Activated T-helper 1 cell treated with anti-CD3 and anti-CD28 coated beads, Interleukin-12 subunit alpha, Interleukin-12 subunit beta, Interleukin-2, Interleukin-4 antibody, amounts not matched to agents 30 ng/mL and 10 ng/mL and 1 ng/mL, durations not matched to agents 14 hours and 24 hours and 36 hours (primary cell): ENCODE results near the gene NCS1. TPM values are rescaled to one million over a fixed set of nuclear protein-coding genes. Genes with fewer than 3 reads are reported as not detected.

ENCODE experiments used
- DNase-seq: peaks from one replicate; pipeline ENCODE4 v3.0.0; 2021; ENCODE audit warnings: low spot score
- H3K27ac Mint-ChIP-seq: one replicate; pipeline ENCODE4 v1.8.0; 2021; ENCODE audit warnings: mild to moderate bottlenecking, mixed read lengths
- H3K27me3 Mint-ChIP-seq: one replicate; pipeline ENCODE4 v1.8.0; 2022; ENCODE audit warnings: mild to moderate bottlenecking, moderate library complexity, mixed read lengths; ENCODE audit not compliant: insufficient read depth
- H3K36me3 Mint-ChIP-seq: one replicate; pipeline ENCODE4 v1.8.0; 2021; ENCODE audit warnings: low read depth, mixed read lengths
- H3K4me1 Mint-ChIP-seq: one replicate; pipeline ENCODE4 v1.8.0; 2021; ENCODE audit warnings: low read depth, mixed read lengths
- H3K4me3 Mint-ChIP-seq: one replicate; pipeline ENCODE4 v1.8.0; 2021; ENCODE audit warnings: mild to moderate bottlenecking, moderate library complexity, mixed read lengths
- H3K9me3 Mint-ChIP-seq: one replicate; pipeline ENCODE4 v1.8.0; 2021; ENCODE audit warnings: mixed read lengths
- intact Hi-C: fragments of 100-400 bp; cut with micrococcal nuclease; formaldehyde crosslinking; loops from one replicate; pipeline ENCODE4 v1.15.1; 2024
- total RNA-seq: library from RNA; stranded (reverse); gene quantifications from 2 replicates; pipeline ENCODE4 v1.2.3, GENCODE V29; 2022

NCS1 gene
- total RNA-seq = 3.9 and 4.2 TPM in 2 replicates

- peak; percentile 6 for DNase-seq
- Mint-ChIP-seq H3K27me3 (peaks cover 31% of the 10 kb centered on the region), H3K4me1 (no peaks in the 10 kb centered on the region), H3K27ac (peak within 1 kb of the TSS; percentile 44), H3K36me3 (no peaks in the 10 kb centered on the region), H3K9me3 (no peaks in the 10 kb centered on the region), H3K4me3 (peak within 1 kb of the TSS; percentile 73)
- intact Hi-C loops = loop anchor here (2.0 kb wide), 1 partner anchor 44 kb away; no protein-coding TSS in a partner anchor
Observed at GRCh38 chr9:130172161-130172857, at the start of gene NCS1. Gene NCS1 (plus strand): TSS chr9:130172404. CDS start chr9:130172664, 260 bp downstream.

GRCh38 chr9:130122456-130122855 is 49.7 kb upstream of the NCS1 start:
- Mint-ChIP-seq H3K4me1 (peaks cover 10% of the 10 kb centered on the region), H3K27me3 (no peaks in the 10 kb centered on the region), H3K27ac (no peak overlapping the region), H3K9me3 (no peaks in the 10 kb centered on the region), H3K4me3 (no peak overlapping the region), H3K36me3 (peaks cover 18% of the 10 kb centered on the region)
- DNase-seq = no peak
- intact Hi-C loops = no loop called here

- no peak overlapping the region for H3K27ac Mint-ChIP-seq
- H3K4me1 Mint-ChIP-seq = peaks cover 28% of the 10 kb centered on the region
- H3K36me3 Mint-ChIP-seq = peaks cover 23% of the 10 kb centered on the region
- H3K9me3 Mint-ChIP-seq = no peaks in the 10 kb centered on the region
- H3K27me3 Mint-ChIP-seq = no peaks in the 10 kb centered on the region
- DNase-seq = no peak
- intact Hi-C loops = no loop called here
- no peak overlapping the region for H3K4me3 Mint-ChIP-seq
Observed at GRCh38 chr9:130124085-130124860, 47.9 kb upstream of the NCS1 start.

- Mint-ChIP-seq H3K4me3 (no peak overlapping the region), H3K27ac (peak overlapping the region; percentile 55), H3K4me1 (peaks cover 46% of the 10 kb centered on the region), H3K27me3 (no peaks in the 10 kb centered on the region), H3K36me3 (peaks cover 29% of the 10 kb centered on the region), H3K9me3 (no peaks in the 10 kb centered on the region)
- DNase-seq = no peak
- intact Hi-C loops = loop anchor here (5.0 kb wide), 1 partner anchor 100 kb away; no protein-coding TSS in a partner anchor
Observed at GRCh38 chr9:130126721-130127433, 45.3 kb upstream of the NCS1 start.

- peaks cover 35% of the 10 kb centered on the region for H3K36me3 Mint-ChIP-seq
- no peaks in the 10 kb centered on the region for H3K9me3 Mint-ChIP-seq
- peak overlapping the region; percentile 95 for H3K27ac Mint-ChIP-seq
- peak overlapping the region; percentile 80 for H3K4me3 Mint-ChIP-seq
- intact Hi-C loops = loop anchor here (1.0 to 5.0 kb wide), 5 partner anchors 21 to 241 kb away; partner anchors contain the start of gene NCS1
- no peaks in the 10 kb centered on the region for H3K27me3 Mint-ChIP-seq
- peaks cover 46% of the 10 kb centered on the region for H3K4me1 Mint-ChIP-seq
- peak; percentile 65 for DNase-seq
Observed at GRCh38 chr9:130128251-130128650, 44.0 kb upstream of the NCS1 start.

- intact Hi-C loops = loop anchor here (1.0 to 5.0 kb wide), 6 partner anchors 9 to 242 kb away; partner anchors contain the start of gene NCS1
- H3K4me3 Mint-ChIP-seq = peak overlapping the region; percentile 80
- H3K36me3 Mint-ChIP-seq = peaks cover 40% of the 10 kb centered on the region
- no peaks in the 10 kb centered on the region for H3K27me3 Mint-ChIP-seq
- no peaks in the 10 kb centered on the region for H3K9me3 Mint-ChIP-seq
- peak overlapping the region; percentile 95 for H3K27ac Mint-ChIP-seq
- H3K4me1 Mint-ChIP-seq = peaks cover 46% of the 10 kb centered on the region
- DNase-seq = peak; percentile 29
Observed at GRCh38 chr9:130128733-130129431, 43.3 kb upstream of the NCS1 start.

GRCh38 chr9:130129432-130130061 is 42.7 kb upstream of the NCS1 start:
- H3K4me1 Mint-ChIP-seq = peaks cover 46% of the 10 kb centered on the region
- H3K27me3 Mint-ChIP-seq = no peaks in the 10 kb centered on the region
- intact Hi-C loops = loop anchor here (1.0 to 5.0 kb wide), 4 partner anchors 9 to 243 kb away; partner anchors contain the start of gene NCS1
- no peak for DNase-seq
- peaks cover 39% of the 10 kb centered on the region for H3K36me3 Mint-ChIP-seq
- peak overlapping the region; percentile 95 for H3K27ac Mint-ChIP-seq
- H3K4me3 Mint-ChIP-seq = peak overlapping the region; percentile 80
- H3K9me3 Mint-ChIP-seq = no peaks in the 10 kb centered on the region

- Mint-ChIP-seq H3K27ac (peak overlapping the region; percentile 12), H3K9me3 (no peaks in the 10 kb centered on the region), H3K4me1 (peaks cover 50% of the 10 kb centered on the region), H3K4me3 (no peak overlapping the region), H3K27me3 (no peaks in the 10 kb centered on the region), H3K36me3 (peaks cover 58% of the 10 kb centered on the region)
- no peak for DNase-seq
- intact Hi-C loops = no loop called here
Observed at GRCh38 chr9:130132746-130133145, 39.5 kb upstream of the NCS1 start.

- no peak for DNase-seq
- intact Hi-C loops = no loop called here
- Mint-ChIP-seq H3K4me3 (no peak overlapping the region), H3K36me3 (peaks cover 37% of the 10 kb centered on the region), H3K9me3 (no peaks in the 10 kb centered on the region), H3K27me3 (no peaks in the 10 kb centered on the region), H3K27ac (no peak overlapping the region), H3K4me1 (peaks cover 33% of the 10 kb centered on the region)
Observed at GRCh38 chr9:130137081-130137640, 35.0 kb upstream of the NCS1 start.

GRCh38 chr9:130137641-130138081 is 34.5 kb upstream of the NCS1 start:
- intact Hi-C loops = loop anchor here (1.0 kb wide), 1 partner anchor 8 kb away; no protein-coding TSS in a partner anchor
- Mint-ChIP-seq H3K4me1 (peaks cover 33% of the 10 kb centered on the region), H3K27ac (no peak overlapping the region)

GRCh38 chr9:130138171-130138653 is 34.0 kb upstream of the NCS1 start:
- H3K4me3 Mint-ChIP-seq = no peak overlapping the region
- intact Hi-C loops = loop anchor here (1.0 kb wide), 1 partner anchor 9 kb away; no protein-coding TSS in a partner anchor
- H3K36me3 Mint-ChIP-seq = peaks cover 31% of the 10 kb centered on the region
- H3K27ac Mint-ChIP-seq = no peak overlapping the region
- H3K4me1 Mint-ChIP-seq = peaks cover 33% of the 10 kb centered on the region
- peaks cover 2% of the 10 kb centered on the region for H3K27me3 Mint-ChIP-seq
- DNase-seq = no peak
- H3K9me3 Mint-ChIP-seq = no peaks in the 10 kb centered on the region

More at GRCh38 chr9:130137641-130138081, 34.5 kb upstream of the NCS1 start:
- DNase-seq = no peak
- Mint-ChIP-seq H3K4me3 (no peak overlapping the region), H3K27me3 (no peaks in the 10 kb centered on the region), H3K36me3 (peaks cover 37% of the 10 kb centered on the region), H3K9me3 (no peaks in the 10 kb centered on the region)
